NCI-H2171 treated with DMSO at 0.1 percent for 48 hours (cell line): ENCODE measurements around the gene INO80E.
"Not testable (repeated sequence)": the region's sequence is repeated elsewhere in the genome, so short reads cannot be mapped to it uniquely, and the experiment has no call there.

Source experiments
- DNase-seq: peaks from one replicate; lab custom pipeline; 2025; lab: John Stamatoyannopoulos, UW

The INO80E gene

DNA sequence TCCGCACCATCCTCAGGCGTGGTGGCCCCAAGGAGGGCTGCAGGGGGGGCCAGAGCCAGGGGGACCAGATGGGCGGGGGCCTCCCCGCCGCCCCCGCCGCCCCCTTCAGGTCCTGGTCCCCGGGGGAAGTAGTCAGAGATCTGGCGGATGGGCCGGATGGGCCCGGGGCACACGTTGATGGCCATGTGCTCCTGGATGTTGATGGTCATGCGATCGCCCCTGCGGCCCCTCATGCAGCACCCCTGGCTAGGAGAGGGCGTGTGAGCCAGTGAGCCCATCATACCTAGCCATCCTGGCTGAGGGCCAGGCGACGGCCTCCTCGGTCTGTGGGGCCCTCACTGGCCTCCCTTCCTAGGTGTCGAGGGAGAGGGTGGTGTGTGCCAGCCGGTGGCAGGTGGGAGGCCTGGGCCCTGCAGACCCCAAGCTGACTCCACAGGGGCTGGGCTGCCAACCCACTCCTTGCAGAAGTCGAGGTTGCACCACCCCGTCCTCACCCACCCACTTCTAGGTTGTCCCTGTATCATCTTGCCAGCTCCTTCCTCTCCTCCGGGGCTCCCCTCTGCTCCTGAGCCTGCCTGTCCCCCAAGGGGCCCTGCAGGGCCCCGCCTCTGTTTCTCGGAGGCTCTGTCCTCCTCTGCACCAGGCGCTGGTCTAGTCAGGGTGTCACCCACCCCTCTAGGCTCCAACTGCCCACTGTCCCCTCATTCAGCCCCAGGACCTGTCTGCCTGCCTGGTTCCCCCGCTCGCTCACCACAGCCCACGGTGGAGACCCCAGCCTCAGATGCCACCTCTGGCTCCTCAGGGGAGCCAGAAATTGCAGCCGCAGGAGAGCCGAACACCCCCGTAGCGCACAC is 14.2 kb downstream of the INO80E start:
- peak; percentile 37 for DNase-seq

DNA sequence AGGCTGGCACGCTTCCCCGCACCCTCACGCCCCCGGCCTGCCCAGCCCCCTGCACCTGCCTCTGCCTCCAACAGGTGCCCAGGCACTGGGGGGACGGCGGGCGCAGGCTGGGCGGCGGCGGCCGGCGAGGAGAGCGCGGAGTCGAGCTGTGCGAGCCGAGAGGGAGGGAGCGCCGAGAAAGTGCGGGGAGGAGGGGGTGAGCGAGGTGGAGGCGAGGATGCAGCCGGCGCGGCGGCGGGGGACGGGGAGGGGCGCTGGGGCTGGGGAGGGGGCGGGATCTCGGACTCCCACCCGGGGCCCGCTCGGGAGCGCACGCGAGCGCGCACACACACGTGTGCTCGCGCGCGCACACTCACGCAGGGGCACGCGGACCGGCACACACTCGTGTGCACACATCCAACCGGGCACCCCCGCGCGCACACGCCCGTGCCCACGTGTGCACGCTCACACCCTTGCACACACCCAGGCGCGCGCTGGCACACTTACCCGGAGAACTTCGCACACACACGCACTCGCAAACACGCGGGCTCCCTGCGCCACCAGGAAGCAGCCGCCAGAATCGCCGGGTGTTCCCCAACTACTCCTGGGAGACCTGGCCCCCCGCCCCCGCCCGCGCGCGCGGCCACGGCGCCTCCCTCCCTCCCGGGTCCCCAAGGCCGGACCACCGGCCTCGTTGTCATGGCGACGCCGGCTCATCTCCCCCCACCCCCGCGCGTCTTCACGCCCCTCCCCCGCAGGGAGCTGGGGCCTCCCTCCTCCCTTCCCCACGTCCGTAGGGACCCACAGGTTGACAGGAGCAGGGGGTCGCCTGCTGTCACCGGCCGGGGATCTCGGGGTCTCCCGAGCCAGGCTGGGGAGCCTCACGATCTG is 15.0 kb downstream of the INO80E start, which contains the start of gene DOC2A:
DOC2A (minus strand) TSS at position 184 of the 870 bp plus-strand sequence. CDS start 805 bp downstream, outside the sequence.
- DNase-seq, result peak; percentile 60

DNA sequence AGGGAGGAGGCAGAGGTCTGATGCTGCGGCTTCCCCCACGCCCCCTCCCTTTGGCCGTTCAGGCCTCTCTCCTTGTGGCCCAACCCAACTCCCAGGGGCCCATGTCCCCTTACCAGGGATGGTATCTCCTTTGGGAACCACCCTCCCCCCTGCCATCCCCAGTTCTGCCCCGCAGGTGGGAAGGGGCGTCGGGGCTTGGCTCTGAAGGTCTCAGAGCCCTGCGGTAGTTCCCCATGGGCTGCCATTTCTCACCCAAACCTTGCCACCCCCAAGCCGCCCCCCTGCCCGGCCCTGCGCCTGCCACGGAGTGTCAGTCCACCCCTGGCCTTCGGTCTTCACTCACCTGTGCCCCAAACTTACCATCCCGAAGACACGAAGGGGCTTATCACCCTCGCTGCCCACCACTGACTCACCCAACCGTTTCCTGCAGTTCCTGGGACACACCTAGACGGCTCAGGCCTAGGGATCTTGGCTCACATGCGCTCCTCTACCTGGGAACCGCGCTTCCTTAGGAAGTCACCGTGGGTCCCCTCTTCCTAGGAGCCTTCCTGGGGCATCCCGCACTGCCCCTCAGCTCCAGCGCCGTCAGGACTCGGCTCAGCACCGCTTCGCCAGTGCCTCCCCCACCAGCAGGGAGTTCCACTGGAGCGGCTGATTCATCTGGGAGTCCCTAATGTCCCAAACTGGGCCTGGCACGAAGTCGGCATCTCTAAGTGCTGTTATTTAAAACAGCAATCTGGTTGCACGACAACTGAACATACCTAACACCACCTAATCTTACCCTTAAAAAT is 15.9 kb downstream of the INO80E start:
- no peak for DNase-seq

DNA sequence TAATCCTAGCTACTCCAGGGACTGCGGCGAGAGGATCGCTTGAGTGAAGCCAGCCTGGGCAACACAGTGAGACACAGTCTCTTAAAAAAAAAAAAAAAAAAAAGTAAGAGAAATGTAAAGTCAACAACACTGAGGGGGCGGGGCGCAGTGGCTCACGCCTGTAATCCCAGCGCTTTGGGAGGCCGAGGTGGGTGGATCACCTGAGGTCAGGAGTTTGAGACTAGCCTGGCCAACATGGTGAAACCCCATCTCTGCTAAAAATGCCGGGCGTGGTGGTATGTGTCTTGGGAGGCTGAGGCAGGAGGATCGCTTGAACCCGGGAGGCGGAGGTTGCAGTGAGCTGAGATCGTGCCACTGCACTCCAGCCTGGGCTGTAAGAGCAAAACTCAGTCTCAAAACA is 16.6 kb downstream of the INO80E start:
- not testable (repeated sequence) for DNase-seq

DNA sequence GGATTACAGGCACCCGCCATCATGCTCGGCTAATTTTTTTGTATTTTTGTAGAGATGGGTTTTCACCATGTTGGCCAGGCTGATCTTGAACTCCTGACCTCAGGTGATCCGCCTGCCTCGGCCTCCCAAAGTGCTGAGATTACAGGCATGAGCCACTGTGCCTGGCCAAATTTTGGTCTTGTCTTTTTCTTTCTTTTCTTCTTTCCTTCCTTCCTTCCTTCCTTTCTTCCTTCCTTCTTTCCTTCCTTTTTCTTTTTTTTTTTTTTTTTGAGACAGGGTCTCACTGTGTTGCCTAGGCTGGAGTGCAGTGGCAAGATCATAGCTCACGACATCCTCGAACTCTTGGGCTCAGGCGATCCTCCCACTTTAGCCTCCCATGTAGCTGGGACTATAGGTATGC is 19.4 kb downstream of the INO80E start:
- not testable (repeated sequence) for DNase-seq

DNA sequence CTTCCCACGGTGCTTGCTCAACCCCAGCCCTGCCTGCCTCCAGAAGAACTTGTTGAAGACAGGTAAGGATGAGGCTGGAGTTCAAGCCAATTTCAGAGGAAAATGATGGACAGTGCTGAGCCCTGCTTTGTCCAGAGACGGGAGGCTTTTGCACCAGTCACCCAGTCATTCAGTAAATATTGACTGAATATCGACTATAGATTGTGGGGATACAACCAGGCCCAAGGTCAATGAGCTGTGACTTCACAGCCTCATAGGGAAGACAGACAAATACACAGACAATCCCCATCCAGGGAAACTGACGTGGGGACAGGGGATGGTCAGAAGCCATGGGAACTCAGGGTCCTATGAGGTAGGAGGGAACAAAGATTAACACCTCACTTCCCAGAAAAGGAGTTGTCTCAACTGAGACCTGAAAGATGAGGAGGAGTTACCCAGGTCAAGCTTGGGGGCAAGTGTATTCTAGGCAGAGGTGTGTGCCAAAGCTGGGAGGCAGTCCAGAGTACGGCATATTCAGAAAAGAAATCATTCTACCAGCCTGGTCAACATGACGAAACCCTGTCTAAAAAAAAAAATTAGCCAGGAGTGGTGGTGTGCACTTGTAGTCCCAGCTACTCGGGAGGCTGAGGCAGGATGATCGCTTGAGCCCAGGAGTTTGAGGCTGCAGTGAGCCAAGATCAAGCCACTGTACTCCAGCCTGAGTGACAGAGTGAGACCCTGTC is 20.7 kb downstream of the INO80E start:
- no peak for DNase-seq

DNA sequence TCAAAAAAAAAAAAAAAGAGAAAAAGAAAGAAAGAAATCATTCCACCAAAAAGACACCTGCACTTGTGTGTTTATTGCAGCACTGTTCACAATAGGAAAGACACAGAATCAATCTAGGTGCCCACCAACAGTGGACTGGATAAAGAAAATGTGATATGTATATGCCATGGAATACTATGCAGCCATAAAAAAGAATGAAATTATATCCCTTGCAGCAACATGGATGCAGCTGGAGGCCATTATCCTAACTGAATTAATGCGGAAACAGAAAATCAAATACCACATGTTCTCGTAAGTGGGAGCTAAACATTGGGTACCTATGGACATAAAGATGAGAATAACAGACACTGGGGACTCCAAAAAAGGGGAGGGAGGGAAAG is 21.2 kb downstream of the INO80E start:
- DNase-seq, result no peak

DNA sequence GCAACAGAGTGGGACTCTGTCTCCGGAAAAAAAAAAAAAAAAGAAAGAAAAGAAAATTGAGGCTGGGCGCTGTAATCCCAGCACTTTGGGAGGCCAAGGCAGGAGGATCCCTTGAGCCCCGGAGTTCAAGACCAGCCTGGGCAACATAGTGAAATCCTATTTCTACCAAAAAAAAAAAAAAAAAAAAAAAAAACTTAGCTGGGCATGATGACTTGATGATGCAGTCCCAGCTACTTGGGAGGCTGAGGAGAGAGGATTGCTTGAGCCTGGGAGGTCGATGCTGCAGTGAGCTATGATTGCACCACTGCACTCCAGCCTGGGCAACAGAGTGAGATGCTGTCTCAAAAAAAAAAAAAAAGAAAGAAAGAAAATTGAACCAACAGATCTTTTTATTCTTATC is 21.9 kb downstream of the INO80E start:
- DNase-seq, result not testable (repeated sequence)

DNA sequence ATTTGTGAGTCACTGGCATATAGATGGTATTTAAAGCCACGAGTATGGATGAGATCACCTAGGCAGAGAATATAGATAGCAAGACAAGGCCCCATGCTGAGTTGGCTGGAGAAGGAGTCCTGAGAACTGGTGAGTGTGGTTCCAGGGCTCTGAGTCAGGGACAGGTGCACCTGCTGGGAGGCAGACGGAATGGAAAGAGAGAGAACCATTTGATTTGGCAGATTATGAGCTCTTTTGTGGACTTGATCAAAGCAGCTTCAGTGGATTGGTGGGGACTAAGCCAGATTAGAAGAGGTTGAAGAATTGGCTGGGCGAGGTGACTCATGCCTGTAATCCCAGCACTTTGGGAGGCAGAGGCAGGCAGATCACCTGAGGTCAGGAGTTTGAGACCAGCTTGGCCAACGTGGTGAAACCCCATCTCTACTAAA is 22.7 kb downstream of the INO80E start:
- no peak for DNase-seq

DNA sequence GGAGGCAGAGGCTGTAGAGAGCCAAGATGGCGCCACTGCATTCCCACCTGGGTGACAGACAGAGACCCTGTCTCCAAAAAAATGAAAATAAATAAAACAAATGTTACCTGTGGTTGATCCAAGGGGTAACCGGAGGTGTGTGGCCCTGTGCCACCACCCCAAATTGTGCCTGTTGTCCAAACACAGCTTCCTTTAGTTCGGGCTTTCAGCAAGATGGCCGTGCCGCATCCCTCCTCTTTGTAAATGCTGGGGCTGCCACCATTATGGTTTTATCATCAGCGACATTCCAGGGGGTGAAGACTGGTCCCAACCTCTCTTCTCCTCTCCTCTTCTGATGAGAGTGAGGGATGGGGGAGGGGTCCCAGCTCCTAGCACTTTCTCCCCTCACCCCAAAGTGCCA is 26.8 kb downstream of the INO80E start, which contains the start of gene C16orf92:
C16orf92 (plus strand) TSS at position 312 of the 400 bp plus-strand sequence. CDS start 143 bp downstream, outside the sequence.
- DNase-seq, result no peak

DNA sequence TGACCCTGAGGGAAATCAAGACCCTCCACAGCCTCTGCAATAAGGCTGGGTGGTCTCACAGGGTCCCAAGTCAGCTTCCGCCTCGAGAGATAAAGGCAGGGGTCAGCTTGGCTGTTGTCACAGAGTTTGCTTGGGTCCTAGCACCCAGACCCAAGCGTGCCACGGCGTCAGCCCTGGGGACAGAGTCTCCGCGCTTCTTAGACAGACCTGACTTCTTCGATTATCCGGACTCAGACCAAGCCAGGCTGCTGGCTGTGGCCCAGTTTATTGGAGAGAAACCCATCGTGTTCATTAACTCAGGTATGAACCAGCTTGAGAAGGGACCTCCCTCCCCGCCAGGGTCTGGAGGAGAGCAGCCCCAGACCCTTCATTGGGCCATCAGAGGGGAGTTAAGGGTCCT is 27.5 kb downstream of the INO80E start:
- no peak for DNase-seq

DNA sequence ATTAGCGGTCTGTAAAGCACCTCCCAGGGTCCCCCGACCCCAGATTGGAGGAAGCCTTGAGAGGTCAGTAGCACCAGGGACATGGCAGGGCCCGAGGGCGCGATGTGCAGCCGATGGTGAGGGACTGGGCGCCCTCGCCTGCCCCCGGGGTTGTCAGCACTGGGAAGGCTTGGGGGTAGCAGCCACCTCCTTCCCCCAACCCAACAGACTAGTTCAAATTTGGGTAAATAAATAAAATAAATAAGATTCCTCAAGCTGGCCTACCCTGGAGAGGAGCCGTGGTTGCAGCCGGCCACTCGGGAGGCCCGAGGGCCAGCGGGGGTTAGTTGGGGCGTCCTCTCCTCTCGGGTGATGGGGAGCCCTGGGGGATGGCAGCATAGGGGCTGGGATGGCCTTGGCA is 28.4 kb downstream of the INO80E start:
- no peak for DNase-seq

DNA sequence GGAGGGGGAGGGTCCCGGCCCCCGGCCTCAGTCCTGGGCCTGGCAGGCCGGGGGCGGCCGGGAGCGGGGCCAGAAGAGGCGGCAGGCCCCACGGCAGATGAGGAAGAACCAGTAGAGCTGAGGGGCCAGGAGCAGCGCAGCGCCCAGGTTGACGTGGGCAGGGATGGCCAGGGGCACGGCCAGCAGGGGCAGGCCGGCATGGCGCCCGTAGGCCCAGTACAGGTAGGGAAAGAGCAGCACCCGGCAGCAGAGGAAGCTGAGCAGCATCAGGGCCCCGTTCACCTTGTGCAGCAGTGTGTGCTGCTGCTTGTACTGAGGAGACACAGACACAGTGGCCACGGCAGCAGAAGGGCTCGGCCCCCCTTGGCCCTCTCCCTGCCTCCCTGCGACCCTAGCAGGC is 29.1 kb downstream of the INO80E start:
- no peak for DNase-seq

DNA sequence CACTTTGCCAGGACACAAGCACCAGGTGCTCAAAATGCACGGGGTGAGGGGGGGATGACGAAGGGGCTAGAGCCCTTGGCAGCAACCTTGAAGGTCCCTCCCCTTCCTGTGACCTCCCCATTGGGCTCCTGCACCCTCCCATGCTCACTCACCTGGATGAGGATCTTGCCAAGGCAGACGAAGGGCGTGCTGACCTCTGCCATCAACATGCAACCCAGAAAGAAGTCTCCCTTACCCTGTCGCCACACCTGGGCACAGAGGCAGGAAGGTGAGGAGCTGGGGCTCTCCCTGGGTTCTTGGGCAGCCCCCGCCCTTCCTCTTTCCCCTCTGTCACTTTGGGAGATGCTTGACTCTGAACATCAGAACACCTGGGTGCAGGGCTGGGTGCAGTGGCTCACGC is 29.5 kb downstream of the INO80E start:
- DNase-seq, result no peak

DNA sequence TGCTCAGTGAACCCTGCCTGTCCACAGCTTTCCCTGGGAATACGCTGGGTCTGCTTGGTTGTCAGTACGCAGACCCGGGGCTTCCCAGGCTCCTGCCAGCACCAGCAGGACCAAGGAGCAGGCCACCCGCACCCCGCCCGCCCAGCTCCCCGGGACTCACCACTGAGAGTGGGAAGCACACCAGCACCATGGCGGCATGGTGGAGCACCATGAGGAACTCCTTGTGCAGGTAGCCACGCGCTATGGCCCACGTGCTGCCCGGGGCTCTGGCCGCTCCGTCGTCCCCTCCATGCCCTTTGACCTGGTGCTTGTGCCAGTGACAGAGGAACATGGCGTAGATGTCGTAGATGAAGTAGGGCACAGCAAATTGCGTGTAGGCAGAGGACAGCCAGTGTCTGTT is 30.4 kb downstream of the INO80E start:
- no peak for DNase-seq

DNA sequence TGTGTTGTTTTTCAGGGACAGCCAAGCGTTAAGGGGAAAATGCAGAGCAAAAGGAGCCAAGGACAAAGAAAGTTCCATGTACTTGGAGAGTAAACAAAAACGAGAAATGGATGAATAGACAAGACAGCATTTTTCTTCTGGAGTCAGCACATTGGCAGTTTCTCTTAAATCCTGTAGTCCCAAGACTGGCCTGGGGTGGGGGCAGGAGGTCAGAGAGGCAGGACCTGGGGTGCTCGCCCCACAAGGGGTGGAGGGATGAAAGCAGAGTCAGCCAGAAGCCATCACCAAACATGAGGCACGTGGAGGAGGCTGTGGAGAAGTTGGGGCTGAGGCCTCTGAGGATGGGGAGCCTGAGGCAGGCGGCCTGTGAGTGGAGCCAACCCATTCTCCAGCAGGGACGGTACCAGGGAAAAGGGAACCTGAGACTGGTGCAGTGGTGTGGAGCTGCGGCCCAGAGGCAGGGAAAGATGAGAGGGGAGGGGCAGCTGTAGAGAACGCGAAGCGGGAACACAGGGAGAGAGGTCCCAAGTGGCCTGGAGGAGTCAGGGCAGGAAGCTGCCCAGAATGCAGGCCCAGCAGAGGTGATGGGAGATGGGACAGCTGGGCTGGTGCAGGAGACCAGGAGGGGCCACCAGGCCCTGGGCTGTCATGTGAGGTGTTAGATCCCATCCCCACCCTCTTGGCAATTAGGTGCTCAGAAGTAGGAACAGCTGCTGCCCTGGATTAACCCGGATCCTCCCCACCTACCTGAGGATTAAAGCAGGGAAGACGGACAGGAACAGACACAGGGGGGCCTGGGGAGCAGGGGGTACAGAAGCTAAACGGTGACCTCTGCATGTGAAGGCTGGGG is 31.8 kb downstream of the INO80E start:
- DNase-seq, result peak; percentile 91

DNA sequence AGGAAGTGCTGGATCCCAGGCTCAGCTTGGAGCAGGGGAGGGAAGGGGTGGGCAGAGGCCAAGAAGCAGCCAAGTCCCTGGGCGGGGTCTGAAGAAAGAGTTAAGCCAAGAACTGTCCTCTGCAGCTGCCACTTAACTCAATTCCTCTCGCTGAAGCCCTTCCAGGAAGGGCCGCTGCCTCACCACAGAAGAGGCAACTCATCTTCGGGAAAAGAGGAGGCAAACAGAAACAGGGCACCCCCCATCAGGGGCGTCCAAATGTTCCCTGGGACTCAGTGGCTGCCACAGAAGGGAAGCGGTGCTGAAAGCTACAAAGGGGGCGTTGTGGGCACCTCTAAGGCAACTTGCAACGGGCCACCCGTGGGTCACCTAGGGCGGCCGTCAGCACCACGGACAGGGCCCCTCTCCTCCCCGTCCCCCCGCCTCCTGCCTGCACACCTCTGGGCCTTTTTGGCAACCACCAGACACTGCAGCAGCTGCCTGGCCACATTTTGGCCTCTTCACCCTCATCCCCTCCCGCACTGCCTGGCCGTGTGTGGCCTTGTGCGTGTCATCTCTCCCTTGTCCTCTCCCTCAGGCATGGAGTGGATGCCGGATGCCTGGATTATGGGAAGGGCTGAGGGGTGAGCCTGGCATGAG is 32.5 kb downstream of the INO80E start:
- no peak for DNase-seq

DNA sequence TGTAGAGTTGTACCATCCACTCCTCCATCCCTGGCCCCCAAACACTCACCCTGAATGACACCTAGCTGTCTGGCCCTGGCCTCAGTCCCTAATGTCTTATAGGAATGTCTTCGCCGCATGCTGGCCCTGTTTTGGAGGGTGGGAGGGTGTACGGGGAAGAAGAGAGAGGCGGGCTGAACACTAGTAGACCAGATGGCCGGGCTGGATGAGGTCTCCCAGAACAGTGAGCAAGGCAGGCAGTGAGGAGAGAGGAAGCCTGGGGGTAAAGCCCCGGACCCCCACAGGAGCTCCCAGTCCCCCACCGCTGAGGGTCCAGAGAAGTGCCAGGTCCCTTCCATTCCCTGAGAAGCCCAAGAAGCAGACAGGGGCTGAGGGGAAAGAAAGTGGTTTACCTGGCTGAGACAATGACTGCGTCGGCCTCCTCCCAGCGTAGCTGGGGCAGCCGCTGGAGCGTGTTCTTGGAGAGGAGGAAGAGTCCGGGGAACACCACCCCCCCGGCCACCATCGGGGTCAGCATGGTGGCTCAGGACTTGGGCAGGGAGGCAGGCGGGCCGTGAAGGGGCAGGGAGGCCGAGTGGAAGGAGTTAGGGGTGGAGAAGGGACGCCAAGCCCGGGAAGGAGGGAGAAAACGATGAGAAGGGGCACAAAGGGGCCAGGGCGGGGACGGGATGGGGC is 34.1 kb downstream of the INO80E start:
- peak; percentile 50 for DNase-seq

DNA sequence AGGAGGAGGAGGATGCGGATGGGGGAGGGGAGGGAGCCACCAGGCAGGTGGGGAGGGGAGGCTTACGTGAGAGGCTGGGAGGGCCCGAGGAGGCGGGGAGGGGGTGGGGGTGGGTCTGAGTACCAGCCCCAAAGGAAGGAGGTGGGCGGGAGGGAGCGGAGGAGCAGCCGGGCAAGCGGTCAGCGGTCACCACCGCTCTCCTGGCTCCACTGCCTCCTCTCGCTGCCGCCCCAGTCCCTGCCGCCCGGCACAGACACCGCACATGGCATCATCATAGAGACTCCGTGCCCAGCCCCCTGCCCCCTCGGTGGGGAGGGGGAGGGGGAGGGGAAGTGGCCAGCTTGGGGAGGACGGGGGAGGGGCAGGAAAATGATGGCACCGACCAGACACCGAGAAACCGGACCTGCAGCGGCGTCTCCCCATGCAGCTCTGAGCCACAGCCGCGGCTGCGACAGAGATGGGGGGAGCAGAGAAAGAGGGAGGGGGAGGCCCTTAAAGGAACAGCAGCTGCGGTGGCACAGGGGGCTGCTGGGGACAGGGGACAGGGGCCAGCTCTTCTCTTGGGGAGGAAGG is 34.9 kb downstream of the INO80E start, which contains the start of gene TLCD3B:
TLCD3B (minus strand) TSS at position 431 of the 573 bp plus-strand sequence. CDS start 744 bp downstream, outside the sequence.
- peak; percentile 49 for DNase-seq
